Neutrophil (primary cell): ENCODE results near the gene RPL22L1.

Experiments used
- H3K27ac ChIP-seq: fragments of 200-600 bp; sonication (generic); 2 replicates; pipeline ENCODE4 v1.5.1; 2016; ENCODE audit warnings: mild to moderate bottlenecking, moderate library complexity
- H3K27me3 ChIP-seq: fragments of 200-600 bp; sonication (generic); 2 replicates; pipeline ENCODE4 v1.6.0; 2016; ENCODE audit warnings: mild to moderate bottlenecking
- H3K36me3 ChIP-seq: fragments of 200-600 bp; sonication (generic); 2 replicates; pipeline ENCODE4 v1.5.1; 2017
- H3K4me1 ChIP-seq, 2 experiments: fragments of 200-600 bp in 1 of 2; sonication (generic) in 1 of 2; 1 replicate in 1 of 2; 2 replicates in 1 of 2; pipeline versions ENCODE4 v1.5.1 to v1.6.1; 2013 to 2016; ENCODE audit warnings: low read depth in 1 of 2, low read length in 1 of 2, mild to moderate bottlenecking in 1 of 2, moderate library complexity in 1 of 2; ENCODE audit not compliant: control insufficient read depth in 1 of 2, insufficient read depth in 1 of 2
- H3K4me3 ChIP-seq, 2 experiments: fragments of 200-600 bp in 1 of 2; sonication (generic) in 1 of 2; 1 replicate in 1 of 2; 2 replicates in 1 of 2; pipeline ENCODE4 v1.5.1; 2013 to 2016; ENCODE audit warnings: low read depth in 1 of 2, low read length in 1 of 2, mild to moderate bottlenecking in 1 of 2, moderate library complexity in 1 of 2
- H3K9me3 ChIP-seq: fragments of 200-600 bp; sonication (generic); 2 replicates; pipeline ENCODE4 v1.5.1; 2016
- TF ChIP-seq, protein P1 (sequence below): fragments of 200-600 bp; sonication (generic); IDR thresholded peaks from 2 replicates; pipeline ENCODE4 v1.5.1; 2016; ENCODE audit warnings: antibody characterized with exemption

Gene RPL22L1

DNA sequence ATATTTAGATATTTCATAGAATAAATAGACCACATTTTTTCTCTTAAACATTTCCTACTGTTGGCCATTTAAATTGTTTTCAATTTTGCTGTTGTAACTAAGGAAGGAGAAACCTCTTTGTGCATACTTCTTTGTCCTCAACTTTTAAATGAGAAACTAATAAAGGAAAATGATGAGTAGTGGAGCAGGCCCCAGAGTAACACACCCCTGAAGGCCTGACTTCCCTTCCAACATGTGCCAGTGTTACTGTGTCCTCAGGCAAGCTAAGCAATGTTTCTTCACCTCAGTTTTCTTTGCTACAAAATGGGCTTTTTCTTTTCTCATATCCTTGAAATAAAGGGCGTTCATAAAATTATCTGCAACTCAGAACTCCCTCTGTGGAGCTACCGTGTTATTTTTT is 53.7 kb downstream of the RPL22L1 start:
- H3K9me3 ChIP-seq: no peaks in the 10 kb centered on the region
- H3K27me3 ChIP-seq: no peaks in the 10 kb centered on the region
- no peak overlapping the region for H3K4me3 ChIP-seq
- H3K4me1 ChIP-seq: no peaks in the 10 kb centered on the region
- TF ChIP-seq, protein P1, sequence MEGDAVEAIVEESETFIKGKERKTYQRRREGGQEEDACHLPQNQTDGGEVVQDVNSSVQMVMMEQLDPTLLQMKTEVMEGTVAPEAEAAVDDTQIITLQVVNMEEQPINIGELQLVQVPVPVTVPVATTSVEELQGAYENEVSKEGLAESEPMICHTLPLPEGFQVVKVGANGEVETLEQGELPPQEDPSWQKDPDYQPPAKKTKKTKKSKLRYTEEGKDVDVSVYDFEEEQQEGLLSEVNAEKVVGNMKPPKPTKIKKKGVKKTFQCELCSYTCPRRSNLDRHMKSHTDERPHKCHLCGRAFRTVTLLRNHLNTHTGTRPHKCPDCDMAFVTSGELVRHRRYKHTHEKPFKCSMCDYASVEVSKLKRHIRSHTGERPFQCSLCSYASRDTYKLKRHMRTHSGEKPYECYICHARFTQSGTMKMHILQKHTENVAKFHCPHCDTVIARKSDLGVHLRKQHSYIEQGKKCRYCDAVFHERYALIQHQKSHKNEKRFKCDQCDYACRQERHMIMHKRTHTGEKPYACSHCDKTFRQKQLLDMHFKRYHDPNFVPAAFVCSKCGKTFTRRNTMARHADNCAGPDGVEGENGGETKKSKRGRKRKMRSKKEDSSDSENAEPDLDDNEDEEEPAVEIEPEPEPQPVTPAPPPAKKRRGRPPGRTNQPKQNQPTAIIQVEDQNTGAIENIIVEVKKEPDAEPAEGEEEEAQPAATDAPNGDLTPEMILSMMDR: no peak
- H3K27ac ChIP-seq: no peak overlapping the region
- H3K36me3 ChIP-seq: no peaks in the 10 kb centered on the region

DNA sequence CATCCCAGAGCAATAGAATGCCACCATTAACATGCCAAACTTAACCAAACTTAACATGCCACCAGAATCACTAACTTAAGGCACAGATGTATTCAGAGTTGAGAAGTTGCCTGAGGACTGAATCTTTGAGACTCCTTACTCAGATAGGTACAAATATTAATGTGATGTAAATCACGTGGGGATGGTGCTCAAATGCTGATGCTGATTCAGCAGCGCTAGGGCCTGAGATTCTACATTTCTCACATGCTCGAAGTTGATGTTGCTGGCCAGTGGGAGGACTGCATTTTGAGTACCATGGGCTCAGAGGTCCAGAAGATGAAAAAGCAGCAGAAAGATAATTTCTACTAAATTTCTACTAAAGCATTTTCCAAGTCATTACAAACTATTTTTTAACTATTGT is 54.1 kb downstream of the RPL22L1 start:
- H3K4me1 ChIP-seq: no peaks in the 10 kb centered on the region
- TF ChIP-seq, protein P1: no peak
- H3K27ac ChIP-seq: no peak overlapping the region
- H3K9me3 ChIP-seq: no peaks in the 10 kb centered on the region
- no peak overlapping the region for H3K4me3 ChIP-seq
- no peaks in the 10 kb centered on the region for H3K36me3 ChIP-seq
- no peaks in the 10 kb centered on the region for H3K27me3 ChIP-seq

DNA sequence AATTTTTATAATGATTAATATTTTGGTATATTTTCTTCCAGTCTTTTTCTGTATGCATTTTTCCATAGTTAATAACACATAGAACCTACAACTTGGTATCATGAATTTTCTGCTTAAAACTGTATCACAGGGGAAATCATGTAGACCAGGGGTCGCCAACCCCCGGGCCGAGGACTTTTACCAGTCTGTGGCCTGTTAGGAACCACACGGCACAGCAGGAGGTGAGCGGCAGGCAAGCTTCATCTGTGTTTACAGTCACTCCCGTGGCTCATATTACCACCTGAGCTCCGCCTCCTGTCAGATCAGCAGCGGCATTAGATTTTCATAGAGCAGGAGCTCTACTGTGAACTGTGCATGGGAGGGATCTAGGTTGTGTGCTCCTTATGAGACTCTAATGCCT is 54.7 kb downstream of the RPL22L1 start:
- H3K4me3 ChIP-seq: no peak overlapping the region
- TF ChIP-seq, protein P1: no peak
- no peaks in the 10 kb centered on the region for H3K4me1 ChIP-seq
- no peaks in the 10 kb centered on the region for H3K36me3 ChIP-seq
- no peaks in the 10 kb centered on the region for H3K27me3 ChIP-seq
- H3K27ac ChIP-seq: no peak overlapping the region
- no peaks in the 10 kb centered on the region for H3K9me3 ChIP-seq
